NK-92 (cell line): ENCODE results near the gene CLSTN2.

Experiments
- DNase-seq: peaks from one replicate; lab custom pipeline; 2025; ENCODE audit not compliant: unreplicated experiment; lab: John Stamatoyannopoulos, UW

CLSTN2 gene

DNA sequence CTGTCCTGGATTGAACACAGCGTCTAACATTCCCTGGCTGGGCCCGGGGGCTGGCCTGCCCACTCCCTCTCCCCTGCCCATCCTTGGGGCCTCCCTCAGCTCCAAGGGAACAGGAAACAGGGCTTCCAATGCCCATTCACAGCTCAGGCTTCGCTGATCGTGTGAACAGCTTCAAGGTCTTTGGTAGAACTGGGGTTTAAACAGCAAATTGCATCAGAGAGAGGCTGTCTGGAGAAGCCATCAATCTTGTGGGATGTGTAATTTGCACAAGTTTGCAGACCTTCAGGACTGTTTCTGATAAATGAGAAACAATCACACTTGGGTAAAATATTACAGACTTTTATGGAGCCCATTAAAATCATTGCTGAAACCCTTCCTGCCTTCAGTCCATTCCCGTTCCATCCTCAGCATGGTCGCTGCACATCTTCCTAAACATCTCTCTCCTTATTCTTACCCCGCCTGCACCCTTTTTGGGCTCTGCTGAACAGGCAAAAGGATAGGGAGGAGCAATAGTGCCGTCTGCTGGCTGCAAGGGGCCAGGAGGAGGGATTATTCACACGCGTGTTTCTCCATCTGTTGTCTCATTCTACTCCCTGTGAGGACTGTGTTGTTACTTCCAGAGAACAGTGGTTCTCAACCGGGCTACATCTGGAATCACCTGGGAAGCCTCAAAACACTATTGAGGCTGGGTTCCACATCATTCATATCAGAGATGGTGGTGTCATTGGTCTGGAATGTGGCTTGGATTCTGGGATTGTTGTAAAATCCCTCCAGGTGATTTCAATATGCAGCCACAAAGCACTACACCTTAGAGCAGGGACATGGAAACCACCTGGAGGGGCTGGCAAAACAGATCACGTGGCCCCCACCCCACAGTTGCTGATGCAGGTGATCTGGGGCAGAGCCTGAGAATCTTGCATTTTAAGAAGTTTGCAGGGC is 116.3 kb downstream of the CLSTN2 start:
- DNase-seq: no peak

DNA sequence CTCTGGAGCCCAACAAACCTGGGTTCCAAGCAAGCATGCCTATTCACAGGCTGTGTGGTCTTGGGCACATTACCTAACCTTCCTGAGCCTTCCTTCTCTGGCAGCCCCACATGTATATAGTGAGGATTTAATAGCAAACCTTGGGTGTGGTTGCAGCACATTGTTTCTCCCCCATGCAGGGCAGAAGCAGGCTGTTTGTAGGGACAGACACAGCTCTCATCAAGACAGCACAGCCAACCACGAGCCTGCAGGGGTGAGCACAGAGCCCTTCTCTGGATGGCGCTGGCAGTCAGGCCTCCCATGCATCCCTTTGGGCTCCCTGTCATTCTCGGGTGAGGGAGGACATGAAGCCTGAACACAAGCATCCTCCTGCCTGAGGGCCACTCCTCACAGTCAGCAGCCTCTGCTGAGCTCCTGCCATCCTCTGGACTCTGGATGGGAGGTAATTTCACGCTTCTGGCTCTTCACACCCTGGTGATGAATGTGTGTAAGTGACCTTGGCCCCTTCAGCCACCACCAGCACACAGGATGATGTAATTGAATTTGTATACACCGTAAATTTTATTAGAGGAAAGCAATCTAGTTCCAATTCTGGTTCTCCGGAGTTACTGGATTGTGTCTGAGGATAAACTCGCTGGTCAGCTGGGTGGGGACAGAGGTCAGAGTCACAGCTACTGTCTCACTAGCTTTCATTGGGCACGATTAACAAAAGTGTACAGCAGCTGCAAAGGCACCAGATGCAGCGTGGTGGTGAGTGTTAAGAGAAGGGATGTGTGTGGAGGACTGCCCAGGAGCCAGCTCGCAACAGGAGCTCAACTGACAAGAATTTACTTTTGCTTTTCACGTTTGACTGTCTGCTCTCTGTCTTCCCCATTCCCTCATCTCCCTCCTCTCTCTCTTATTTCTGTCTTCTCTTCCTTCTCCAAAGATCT is 118.1 kb downstream of the CLSTN2 start:
- DNase-seq: no peak

DNA sequence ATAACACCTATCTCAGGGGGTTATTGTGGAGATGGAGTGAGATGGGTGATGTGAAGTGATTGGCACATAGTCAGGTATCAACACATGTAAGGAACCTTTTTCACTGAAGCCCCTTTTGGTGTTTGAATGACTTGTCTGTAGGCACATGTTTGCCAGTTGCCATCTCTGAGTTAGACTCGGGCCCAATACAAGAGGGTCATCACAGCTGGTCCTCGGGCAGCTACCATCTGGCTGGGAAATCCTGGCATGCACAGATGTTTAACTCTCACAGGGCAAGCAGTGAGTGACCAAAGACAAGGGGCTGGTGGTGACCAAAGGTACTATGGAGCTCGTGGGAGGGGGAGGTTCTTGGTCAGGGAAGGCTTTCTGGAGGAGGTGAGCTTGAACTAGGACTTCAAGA is 118.8 kb downstream of the CLSTN2 start:
- DNase-seq: no peak

DNA sequence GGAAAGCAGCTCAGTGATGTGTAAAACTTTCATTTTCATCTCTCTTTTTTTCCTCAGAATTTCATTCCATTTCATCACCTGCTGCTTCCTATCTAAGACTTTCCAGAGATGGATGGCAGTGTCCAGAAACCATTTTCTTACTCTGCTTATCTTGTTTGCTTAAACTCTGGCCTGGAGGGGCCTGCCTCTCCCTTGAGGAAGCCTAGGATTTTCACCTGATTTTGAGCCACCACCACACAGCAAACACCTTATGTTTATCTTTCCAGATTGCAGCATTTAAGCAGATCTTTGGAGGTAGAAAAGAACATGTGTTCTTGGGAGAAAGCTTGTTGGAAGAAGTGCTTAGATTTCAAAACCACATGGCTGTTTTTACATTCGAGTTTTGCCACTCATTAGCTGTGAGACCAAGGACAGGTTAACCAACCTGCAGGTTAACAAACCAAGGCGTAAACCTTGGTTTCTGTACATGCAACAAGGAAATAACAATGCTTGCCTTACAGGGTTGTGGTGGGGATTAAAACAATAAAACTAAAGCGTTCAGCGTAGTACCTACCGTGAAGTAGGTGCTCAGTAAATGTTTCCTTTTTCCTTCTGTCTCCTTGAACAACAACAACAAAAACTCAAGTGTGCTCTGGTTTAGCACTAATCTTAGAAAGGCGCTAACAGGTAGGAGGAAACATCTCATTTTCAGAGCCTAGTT is 120.3 kb downstream of the CLSTN2 start:
- no peak for DNase-seq

- DNase-seq: no peak
Measured at GRCh38 chr3:140056047-140056446, 121.1 kb downstream of the CLSTN2 start.

GRCh38 chr3:140061211-140061610 is 126.2 kb downstream of the CLSTN2 start:
- DNase-seq: no peak

- DNase-seq: no peak
Measured at GRCh38 chr3:140062461-140062860, 127.5 kb downstream of the CLSTN2 start.

- no peak for DNase-seq
Measured at GRCh38 chr3:140067487-140067886, 132.5 kb downstream of the CLSTN2 start.

- DNase-seq: no peak
Measured at GRCh38 chr3:140068494-140069017, 133.6 kb downstream of the CLSTN2 start.

DNA sequence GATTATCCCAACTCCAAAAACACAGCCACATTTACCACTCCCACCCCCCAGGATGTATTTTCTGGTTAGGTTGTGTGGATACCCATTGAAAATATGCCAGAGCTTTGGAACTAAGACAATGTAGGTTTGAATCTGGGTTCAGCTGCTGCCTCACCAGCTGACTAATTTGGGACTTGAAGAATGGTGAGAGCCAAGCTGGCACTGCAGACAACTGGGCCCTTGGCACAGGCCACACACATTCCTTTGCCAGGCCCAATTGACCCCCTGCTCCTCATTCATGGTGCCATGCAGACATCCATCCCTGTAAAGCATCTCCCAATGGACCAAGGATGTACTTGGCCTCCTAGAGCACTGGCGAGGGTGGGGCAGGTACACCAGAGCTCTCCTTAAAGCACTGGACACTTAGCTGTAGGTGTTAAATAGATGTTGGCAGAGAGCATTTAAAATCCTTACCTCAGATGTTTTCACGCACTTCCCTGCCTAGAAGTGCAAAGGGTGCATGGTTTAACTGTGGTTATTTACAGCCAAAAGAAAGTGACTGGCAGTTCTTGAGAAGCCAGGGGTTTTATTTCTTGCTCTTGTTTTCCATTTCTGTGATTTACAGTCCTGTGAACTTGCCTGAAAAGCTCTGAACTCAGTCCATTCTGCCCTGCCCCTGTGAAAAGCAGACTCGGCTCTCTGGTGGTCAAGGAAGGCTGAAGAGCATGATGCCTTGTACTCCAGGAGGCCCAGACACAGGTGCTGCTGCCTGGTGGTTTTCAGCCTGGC is 138.5 kb downstream of the CLSTN2 start:
- no peak for DNase-seq

- DNase-seq: no peak
Measured at GRCh38 chr3:140076552-140076951, 141.6 kb downstream of the CLSTN2 start.

GRCh38 chr3:140077406-140077805 is 142.4 kb downstream of the CLSTN2 start:
- DNase-seq: no peak

GRCh38 chr3:140078343-140078742 is 143.4 kb downstream of the CLSTN2 start:
- no peak for DNase-seq

DNA sequence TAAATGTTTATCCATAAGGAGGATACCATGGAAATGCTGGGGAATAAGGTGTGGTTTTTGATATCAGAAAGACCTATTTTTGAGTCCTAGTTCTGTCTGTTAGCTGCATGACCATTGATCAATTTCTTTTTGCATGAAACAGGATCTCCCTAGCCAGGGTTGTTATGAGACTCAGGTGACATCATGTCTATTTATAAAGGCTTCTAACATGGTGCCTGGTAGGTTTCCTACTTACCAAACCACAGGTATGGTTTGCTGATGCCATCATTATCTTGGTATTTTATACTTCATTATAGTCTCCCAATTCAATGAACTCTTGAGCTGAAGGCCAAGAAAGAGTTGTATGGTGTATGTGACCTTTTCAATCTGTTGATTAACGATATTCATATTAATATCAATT is 144.0 kb downstream of the CLSTN2 start:
- no peak for DNase-seq

- DNase-seq: no peak
Measured at GRCh38 chr3:140081887-140082286, 146.9 kb downstream of the CLSTN2 start.

DNA sequence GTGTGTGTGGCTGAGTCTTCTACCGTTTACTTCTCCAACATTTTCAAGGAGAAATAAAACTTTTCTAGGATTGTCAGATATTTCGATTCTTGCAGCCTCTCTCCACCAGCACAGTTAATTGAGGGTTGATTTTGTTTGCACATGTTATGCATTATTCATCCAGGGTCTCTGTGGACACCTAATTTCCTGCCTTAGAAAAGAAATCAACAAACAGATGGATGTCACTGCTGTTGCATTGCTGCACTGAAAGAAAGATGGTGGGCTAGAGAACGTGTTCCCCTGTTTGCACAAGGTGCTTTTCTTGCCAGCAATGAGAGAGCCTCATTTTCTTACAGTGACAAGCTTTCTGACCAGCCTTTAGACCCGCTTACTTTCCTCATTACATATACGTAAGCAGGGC is 150.0 kb downstream of the CLSTN2 start:
- DNase-seq: no peak

GRCh38 chr3:140086642-140087041 is 151.7 kb downstream of the CLSTN2 start:
- DNase-seq: no peak

DNA sequence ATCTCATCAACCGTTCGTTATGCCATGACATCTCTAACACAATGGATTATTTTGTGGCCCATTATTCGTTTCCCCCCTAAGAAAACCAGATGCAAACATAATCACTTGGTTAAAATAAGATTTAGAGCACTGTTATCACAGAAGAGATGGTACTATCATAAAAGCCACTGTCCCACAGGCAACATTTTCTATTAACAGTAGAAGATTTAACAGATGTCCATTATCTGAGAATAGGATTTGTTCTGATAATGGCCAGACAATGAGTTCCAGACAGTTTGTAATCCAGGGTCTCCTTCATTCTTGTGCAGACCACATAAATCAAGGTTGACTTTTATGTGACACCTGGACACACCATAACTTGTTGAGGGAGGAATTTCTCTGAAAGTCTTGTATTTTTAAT is 153.1 kb downstream of the CLSTN2 start:
- no peak for DNase-seq

DNA sequence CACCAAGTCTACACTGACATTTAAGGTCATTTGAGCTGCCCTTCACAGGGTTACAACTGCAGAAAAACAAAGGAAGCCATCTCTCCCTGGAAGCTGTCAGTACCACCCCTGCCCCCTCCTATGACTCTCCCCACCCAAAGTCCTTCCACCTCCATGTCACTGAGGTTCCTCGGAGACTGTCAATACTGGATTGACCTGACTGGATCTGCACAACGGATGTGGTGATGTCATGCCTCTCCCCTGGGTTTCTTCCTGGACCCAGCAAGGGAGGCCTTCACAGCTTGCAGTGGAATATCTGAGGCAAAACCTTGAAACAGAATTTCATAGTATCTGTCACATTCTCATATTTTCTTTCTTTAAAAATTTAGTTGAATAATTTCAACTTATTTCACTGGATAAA is 153.5 kb downstream of the CLSTN2 start:
- DNase-seq: no peak

DNA sequence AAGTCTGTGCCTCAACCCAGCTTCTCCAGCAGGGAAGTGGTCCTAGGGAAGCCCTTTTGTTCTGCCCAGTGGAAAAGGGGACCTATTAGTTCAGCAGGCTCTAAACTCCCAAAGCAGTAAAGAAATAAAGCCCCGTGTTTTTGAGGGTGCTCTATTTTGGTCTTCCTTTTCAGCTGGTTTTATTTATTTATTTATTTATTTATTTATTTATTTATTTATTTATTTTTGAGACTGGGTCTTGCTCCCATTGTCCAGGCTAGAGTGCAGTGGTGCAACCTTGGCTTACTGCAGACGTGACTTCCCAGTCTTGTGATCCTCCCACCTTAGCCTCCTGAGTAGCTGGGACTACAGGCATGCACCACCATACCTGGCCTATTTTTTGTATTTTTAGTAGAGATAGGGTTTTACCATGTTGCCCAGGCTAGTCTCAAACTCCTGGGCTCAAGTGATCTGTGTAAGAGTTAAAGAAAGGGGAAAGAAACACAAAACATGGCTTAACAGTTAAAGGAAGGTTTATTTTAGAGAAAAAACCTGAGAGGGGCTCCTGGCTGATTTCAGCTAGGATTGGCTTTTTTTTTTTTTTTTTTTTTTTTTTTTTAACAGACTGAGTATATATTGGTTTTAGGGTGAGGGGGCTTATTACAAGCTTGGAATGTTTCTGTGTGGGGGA is 154.6 kb downstream of the CLSTN2 start:
- DNase-seq: no peak
